GM23338 (cell line): ENCODE measurements around the gene PEX10.
"Not testable (repeated sequence)": the region's sequence is repeated elsewhere in the genome, so short reads cannot be mapped to it uniquely, and the experiment has no call there.

Source experiments
- CREB1 ChIP-seq: fragments of 250-450 bp; sonication (Bioruptor Pico); IDR thresholded peaks from 2 replicates; pipeline ENCODE4 v1.5.0; 2020; ENCODE audit warnings: low read depth, mild to moderate bottlenecking, moderate library complexity
- EZH2 ChIP-seq: fragments of 200-600 bp; sonication (generic); IDR thresholded peaks from one replicate; pipeline ENCODE4 v1.8.0; 2017; ENCODE audit warnings: antibody characterized with exemption, mild to moderate bottlenecking, low read depth; ENCODE audit not compliant: unreplicated experiment
- EZH2phosphoT487 ChIP-seq: fragments of 200-600 bp; sonication (generic); IDR thresholded peaks from one replicate; pipeline ENCODE4 v1.8.1; 2018; ENCODE audit warnings: antibody characterized with exemption; ENCODE audit not compliant: unreplicated experiment
- JUNB ChIP-seq: IDR thresholded peaks from one replicate; pipeline ENCODE4 v1.6.1; 2016; ENCODE audit warnings: antibody characterized with exemption; ENCODE audit not compliant: unreplicated experiment
- NANOG ChIP-seq: IDR thresholded peaks from 2 replicates; pipeline ENCODE4 v1.6.1; 2016; ENCODE audit warnings: antibody characterized with exemption, borderline replicate concordance
- POLR2AphosphoS5 ChIP-seq: IDR thresholded peaks from 2 replicates; pipeline ENCODE4 v1.6.1; 2016; ENCODE audit warnings: antibody characterized with exemption, low read depth
- STAT1 ChIP-seq: IDR thresholded peaks from one replicate; pipeline ENCODE4 v1.6.1; 2016; ENCODE audit warnings: antibody characterized with exemption; ENCODE audit not compliant: unreplicated experiment
- ZNF114 ChIP-seq: fragments of 250-450 bp; sonication (Bioruptor Pico); IDR thresholded peaks from 2 replicates; pipeline ENCODE4 v1.5.0; 2020; ENCODE audit warnings: mild to moderate bottlenecking, moderate library complexity
- ZNF331 ChIP-seq: fragments of 250-450 bp; sonication (Bioruptor Pico); IDR thresholded peaks from 2 replicates; pipeline ENCODE4 v1.5.0; 2020; ENCODE audit warnings: low read depth, mild to moderate bottlenecking, moderate library complexity
- TF ChIP-seq, protein P1 (sequence below), 2 experiments: fragments of 200-600 bp in 1 of 2; sonication (generic) in 1 of 2; conservative IDR thresholded peaks; 2 replicates each; pipeline versions ENCODE4 v1.5.1 to v1.6.1; 2016 to 2017; ENCODE audit warnings: antibody characterized with exemption in 2 of 2, low read depth in 2 of 2, mild to moderate bottlenecking in 2 of 2, moderate library complexity in 1 of 2
- TF ChIP-seq, protein P2 (sequence below): IDR thresholded peaks from 2 replicates; pipeline ENCODE4 v1.6.1; 2016; ENCODE audit warnings: antibody characterized with exemption
- TF ChIP-seq, protein P3 (sequence below): IDR thresholded peaks from one replicate; pipeline ENCODE4 v1.6.1; 2018; ENCODE audit warnings: antibody characterized with exemption; ENCODE audit not compliant: unreplicated experiment
- TF ChIP-seq, protein P4 (sequence below): fragments of 250-450 bp; sonication (Bioruptor Pico); IDR thresholded peaks from 2 replicates; pipeline ENCODE4 v1.5.0; 2020; ENCODE audit warnings: mild to moderate bottlenecking, moderate library complexity

DNA sequence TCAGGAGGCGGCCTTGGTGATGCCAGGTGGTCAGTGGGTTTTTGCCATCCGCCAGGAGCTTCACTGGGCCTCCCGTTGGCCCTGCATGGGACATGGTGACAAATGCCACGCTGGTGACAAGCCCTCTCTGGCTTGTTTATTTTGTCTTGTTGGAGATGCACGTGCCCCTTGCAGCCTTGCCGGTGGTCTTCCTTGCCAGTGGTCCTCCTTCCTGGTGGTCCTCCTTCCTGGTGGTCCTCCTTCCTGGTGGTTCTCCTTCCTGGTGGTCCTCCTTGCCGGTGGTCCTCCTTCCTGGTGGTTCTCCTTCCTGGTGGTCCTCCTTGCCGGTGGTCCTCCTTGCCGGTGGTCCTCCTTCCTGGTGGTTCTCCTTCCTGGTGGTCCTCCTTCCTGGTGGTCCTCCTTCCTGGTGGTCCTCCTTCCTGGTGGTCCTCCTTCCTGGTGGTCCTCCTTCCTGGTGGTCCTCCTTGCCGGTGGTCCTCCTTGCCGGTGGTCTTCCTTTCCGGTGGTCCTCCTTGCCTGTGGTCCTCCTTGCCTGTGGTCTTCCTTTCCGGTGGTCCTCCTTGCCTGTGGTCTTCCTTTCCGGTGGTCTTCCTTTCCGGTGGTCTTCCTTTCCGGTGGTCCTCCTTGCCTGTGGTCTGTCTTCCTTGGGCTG, 46.9 kb upstream of the PEX10 start:
- not testable (repeated sequence) for TF ChIP-seq EZH2; POLR2AphosphoS5; STAT1; ZNF114 (CRISPR knock-in tag); CREB1 (CRISPR knock-in tag); ZNF331 (CRISPR knock-in tag); EZH2phosphoT487; NANOG; JUNB
- TF ChIP-seq, protein P1, sequence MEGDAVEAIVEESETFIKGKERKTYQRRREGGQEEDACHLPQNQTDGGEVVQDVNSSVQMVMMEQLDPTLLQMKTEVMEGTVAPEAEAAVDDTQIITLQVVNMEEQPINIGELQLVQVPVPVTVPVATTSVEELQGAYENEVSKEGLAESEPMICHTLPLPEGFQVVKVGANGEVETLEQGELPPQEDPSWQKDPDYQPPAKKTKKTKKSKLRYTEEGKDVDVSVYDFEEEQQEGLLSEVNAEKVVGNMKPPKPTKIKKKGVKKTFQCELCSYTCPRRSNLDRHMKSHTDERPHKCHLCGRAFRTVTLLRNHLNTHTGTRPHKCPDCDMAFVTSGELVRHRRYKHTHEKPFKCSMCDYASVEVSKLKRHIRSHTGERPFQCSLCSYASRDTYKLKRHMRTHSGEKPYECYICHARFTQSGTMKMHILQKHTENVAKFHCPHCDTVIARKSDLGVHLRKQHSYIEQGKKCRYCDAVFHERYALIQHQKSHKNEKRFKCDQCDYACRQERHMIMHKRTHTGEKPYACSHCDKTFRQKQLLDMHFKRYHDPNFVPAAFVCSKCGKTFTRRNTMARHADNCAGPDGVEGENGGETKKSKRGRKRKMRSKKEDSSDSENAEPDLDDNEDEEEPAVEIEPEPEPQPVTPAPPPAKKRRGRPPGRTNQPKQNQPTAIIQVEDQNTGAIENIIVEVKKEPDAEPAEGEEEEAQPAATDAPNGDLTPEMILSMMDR (conservative IDR thresholded peaks at IDR 0.05; ENCODE audit: low read depth in 2 of 2), result not testable (repeated sequence)
- TF ChIP-seq, protein P2, sequence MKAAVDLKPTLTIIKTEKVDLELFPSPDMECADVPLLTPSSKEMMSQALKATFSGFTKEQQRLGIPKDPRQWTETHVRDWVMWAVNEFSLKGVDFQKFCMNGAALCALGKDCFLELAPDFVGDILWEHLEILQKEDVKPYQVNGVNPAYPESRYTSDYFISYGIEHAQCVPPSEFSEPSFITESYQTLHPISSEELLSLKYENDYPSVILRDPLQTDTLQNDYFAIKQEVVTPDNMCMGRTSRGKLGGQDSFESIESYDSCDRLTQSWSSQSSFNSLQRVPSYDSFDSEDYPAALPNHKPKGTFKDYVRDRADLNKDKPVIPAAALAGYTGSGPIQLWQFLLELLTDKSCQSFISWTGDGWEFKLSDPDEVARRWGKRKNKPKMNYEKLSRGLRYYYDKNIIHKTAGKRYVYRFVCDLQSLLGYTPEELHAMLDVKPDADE, result not testable (repeated sequence)
- TF ChIP-seq, protein P3, sequence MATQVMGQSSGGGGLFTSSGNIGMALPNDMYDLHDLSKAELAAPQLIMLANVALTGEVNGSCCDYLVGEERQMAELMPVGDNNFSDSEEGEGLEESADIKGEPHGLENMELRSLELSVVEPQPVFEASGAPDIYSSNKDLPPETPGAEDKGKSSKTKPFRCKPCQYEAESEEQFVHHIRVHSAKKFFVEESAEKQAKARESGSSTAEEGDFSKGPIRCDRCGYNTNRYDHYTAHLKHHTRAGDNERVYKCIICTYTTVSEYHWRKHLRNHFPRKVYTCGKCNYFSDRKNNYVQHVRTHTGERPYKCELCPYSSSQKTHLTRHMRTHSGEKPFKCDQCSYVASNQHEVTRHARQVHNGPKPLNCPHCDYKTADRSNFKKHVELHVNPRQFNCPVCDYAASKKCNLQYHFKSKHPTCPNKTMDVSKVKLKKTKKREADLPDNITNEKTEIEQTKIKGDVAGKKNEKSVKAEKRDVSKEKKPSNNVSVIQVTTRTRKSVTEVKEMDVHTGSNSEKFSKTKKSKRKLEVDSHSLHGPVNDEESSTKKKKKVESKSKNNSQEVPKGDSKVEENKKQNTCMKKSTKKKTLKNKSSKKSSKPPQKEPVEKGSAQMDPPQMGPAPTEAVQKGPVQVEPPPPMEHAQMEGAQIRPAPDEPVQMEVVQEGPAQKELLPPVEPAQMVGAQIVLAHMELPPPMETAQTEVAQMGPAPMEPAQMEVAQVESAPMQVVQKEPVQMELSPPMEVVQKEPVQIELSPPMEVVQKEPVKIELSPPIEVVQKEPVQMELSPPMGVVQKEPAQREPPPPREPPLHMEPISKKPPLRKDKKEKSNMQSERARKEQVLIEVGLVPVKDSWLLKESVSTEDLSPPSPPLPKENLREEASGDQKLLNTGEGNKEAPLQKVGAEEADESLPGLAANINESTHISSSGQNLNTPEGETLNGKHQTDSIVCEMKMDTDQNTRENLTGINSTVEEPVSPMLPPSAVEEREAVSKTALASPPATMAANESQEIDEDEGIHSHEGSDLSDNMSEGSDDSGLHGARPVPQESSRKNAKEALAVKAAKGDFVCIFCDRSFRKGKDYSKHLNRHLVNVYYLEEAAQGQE, result not testable (repeated sequence)
- TF ChIP-seq, protein P4, sequence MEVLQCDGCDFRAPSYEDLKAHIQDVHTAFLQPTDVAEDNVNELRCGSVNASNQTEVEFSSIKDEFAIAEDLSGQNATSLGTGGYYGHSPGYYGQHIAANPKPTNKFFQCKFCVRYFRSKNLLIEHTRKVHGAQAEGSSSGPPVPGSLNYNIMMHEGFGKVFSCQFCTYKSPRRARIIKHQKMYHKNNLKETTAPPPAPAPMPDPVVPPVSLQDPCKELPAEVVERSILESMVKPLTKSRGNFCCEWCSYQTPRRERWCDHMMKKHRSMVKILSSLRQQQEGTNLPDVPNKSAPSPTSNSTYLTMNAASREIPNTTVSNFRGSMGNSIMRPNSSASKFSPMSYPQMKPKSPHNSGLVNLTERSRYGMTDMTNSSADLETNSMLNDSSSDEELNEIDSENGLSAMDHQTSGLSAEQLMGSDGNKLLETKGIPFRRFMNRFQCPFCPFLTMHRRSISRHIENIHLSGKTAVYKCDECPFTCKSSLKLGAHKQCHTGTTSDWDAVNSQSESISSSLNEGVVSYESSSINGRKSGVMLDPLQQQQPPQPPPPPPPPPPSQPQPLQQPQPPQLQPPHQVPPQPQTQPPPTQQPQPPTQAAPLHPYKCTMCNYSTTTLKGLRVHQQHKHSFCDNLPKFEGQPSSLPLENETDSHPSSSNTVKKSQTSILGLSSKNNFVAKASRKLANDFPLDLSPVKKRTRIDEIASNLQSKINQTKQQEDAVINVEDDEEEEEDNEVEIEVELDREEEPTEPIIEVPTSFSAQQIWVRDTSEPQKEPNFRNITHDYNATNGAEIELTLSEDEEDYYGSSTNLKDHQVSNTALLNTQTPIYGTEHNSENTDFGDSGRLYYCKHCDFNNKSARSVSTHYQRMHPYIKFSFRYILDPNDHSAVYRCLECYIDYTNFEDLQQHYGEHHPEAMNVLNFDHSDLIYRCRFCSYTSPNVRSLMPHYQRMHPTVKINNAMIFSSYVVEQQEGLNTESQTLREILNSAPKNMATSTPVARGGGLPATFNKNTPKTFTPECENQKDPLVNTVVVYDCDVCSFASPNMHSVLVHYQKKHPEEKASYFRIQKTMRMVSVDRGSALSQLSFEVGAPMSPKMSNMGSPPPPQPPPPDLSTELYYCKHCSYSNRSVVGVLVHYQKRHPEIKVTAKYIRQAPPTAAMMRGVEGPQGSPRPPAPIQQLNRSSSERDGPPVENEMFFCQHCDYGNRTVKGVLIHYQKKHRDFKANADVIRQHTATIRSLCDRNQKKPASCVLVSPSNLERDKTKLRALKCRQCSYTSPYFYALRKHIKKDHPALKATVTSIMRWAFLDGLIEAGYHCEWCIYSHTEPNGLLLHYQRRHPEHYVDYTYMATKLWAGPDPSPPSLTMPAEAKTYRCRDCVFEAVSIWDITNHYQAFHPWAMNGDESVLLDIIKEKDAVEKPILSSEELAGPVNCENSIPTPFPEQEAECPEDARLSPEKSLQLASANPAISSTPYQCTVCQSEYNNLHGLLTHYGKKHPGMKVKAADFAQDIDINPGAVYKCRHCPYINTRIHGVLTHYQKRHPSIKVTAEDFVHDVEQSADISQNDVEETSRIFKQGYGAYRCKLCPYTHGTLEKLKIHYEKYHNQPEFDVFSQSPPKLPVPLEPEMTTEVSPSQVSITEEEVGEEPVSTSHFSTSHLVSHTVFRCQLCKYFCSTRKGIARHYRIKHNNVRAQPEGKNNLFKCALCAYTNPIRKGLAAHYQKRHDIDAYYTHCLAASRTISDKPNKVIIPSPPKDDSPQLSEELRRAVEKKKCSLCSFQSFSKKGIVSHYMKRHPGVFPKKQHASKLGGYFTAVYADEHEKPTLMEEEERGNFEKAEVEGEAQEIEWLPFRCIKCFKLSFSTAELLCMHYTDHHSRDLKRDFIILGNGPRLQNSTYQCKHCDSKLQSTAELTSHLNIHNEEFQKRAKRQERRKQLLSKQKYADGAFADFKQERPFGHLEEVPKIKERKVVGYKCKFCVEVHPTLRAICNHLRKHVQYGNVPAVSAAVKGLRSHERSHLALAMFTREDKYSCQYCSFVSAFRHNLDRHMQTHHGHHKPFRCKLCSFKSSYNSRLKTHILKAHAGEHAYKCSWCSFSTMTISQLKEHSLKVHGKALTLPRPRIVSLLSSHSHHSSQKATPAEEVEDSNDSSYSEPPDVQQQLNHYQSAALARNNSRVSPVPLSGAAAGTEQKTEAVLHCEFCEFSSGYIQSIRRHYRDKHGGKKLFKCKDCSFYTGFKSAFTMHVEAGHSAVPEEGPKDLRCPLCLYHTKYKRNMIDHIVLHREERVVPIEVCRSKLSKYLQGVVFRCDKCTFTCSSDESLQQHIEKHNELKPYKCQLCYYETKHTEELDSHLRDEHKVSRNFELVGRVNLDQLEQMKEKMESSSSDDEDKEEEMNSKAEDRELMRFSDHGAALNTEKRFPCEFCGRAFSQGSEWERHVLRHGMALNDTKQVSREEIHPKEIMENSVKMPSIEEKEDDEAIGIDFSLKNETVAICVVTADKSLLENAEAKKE (CRISPR knock-in tag), result not testable (repeated sequence)
